HG03095 (cell line): ENCODE measurements around the gene ARSG.
"Not testable (repeated sequence)": the region's sequence is repeated elsewhere in the genome, so short reads cannot be mapped to it uniquely, and the experiment has no call there.

ENCODE experiments used
- ATAC-seq: cut with Tn5 transposase; IDR thresholded peaks from one replicate; pipeline ENCODE4 v1.9.1; 2021; ENCODE audit warnings: moderate library complexity; ENCODE audit not compliant: unreplicated experiment

Gene ARSG

GRCh38 chr17:68302666-68303065, 11.4 kb downstream of the ARSG start:
- no peak for ATAC-seq

- ATAC-seq: no peak
Measured at GRCh38 chr17:68304706-68305105, 13.4 kb downstream of the ARSG start.

DNA sequence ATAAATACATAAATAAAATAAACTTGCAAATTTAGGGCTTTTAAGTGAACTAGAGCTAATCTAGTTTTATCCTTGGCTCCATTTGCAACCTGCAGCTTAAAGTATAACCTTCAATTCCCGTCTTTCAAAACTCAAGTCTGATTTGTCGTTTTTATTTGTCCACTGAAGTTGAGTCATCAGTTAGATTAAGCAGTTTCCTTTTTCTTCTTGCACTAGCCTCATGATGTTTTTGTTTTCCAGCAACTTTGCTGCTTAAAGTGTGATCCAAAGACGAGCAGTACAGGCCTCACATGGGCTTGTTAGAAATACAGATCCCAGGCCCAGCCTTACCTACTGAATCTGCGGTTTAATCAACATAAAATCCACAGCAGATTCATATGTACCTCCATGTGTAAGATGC, 13.8 kb downstream of the ARSG start:
- ATAC-seq: no peak

DNA sequence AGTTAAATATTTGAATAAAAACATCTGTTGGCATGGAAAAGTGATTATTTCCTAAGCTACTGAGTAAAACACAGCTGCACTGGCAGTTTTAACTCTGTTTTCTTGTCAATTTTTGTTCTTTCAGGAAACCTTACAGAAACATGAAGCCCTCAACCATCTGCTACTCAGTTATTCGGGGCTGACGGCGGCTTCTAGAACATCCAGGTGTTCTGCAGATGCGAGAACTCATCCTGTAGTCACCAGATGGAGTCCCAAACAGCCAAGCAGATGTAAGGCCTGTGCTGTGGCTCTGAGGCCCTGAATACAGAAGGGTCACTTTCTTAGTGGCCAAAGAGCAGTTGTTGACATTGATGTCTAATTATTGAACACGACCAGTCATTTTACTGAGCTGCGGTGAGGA, 15.5 kb downstream of the ARSG start:
- ATAC-seq: no peak

GRCh38 chr17:68307443-68307842, 16.1 kb downstream of the ARSG start:
- ATAC-seq: no peak

- ATAC-seq: not testable (repeated sequence)
Measured at GRCh38 chr17:68308486-68308885, 17.2 kb downstream of the ARSG start.

DNA sequence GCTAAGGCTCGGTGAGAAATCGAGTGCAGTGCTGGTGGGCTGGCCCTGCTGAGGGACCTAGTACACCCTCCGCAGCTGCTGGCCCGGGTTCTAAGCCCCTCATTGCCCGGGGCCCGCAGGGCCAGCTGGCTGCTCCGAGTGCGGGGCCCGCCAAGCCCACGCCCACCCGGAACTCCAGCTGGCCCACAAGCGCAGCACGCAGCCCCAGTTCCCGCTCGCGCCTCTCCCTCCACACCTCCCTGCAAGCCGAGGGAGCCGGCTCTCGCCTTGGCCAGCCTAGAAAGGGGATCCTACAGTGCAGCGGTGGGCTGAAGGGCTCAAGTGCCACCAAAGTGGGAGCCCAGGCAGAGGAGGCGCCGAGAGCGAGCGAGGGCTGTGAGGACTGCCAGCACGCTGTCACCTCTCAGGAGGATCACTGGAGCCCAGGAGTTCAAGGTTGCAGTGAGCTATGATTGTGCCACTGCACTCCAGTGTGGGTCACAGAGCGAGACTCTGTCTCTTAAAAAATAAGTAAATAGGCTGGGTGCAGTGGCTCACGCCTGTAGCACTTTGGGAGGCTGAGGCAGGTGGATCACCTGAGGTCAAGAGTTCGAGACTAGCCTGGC, 17.9 kb downstream of the ARSG start:
- ATAC-seq: not testable (repeated sequence)

- ATAC-seq: no peak
Measured at GRCh38 chr17:68310152-68310551, 18.9 kb downstream of the ARSG start.

DNA sequence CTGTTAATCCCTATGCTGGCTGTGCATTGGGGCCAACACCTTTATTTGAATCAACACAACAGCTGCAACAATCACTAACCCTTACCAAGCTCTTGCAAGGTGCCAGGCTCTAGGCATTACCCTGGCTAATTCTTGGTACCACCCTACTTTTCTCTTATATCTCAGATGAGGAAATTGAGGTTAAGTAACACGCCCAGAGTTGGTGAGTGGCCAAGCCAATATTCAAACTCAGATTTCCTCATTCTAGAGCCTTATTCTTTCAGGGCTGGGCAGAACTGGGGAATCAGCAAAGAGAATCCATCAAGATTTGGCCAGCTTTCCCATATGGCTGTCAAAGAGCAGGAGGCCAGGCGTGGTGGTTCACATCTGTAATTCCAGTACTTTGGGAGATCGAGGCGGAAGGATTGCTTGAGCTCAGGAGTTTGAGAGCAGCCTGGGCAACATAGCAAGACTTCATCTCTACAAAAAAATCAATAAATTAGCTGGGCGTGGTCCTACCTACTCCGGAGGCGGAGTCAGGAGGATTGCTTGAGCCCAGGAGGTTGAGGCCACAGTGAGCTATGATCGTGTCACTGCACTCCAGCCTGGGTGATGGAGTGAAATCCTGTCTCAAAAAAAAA, 23.7 kb downstream of the ARSG start:
- no peak for ATAC-seq

GRCh38 chr17:68315930-68316329, 24.6 kb downstream of the ARSG start:
- ATAC-seq: no peak

DNA sequence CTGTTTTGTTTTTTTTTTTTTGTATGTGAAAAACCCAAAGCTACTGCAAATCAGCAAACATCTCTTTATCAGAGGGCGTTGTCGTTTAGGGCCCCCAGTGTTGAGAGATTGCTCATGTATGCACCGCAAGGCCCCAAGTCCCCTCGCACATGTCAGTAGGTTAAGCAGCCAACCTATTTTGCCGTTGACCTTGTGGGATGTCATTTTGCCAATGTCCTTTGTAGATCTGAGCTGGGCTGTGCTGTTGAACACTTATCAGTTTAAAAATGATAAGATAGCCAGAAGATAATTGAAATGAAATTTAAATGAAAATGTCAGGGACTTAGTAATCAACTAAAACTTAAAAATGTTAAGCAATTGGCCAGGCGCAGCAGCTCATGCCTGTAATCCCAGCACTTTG, 26.2 kb downstream of the ARSG start:
- no peak for ATAC-seq

DNA sequence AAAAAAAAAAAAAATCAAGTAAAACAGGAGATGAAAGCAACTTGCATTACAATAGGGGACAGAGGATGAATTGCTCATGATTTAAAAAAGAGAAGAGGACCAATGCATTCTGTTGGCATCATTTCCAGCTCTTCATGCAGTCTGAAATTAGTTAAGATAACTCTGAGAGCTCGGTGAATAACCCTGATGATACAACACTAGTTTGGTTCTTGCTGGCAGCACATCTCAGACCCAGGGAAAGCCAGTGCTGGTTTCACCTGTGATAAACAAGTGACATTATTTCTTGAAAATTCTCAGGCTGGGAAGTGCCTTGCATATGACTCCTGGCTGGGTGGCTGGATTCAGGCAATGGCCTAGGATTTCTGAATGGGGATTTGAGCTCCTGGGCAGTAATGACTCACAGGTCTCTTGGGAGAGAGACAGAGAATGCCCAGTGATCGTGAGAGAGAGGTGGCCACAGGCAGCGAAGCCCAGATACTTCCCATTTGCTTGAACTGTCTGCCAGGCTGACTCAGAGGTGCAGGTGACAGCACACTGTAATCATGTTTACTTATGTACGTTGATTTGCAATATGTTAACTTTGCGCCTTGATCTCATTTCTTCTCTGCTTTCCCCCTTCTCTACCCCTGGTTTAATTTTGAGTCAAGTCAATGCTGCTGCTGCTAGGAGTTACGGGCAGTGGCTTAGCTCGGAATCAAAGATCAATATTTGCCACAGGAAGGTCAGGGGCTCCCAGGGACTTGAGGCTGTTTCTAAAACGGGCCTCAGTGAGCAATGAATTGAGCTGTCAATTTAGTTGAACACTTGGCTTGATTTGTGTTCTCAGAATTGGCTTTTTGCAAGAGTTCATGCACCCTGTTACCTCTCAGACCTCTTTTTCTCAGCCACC, 27.1 kb downstream of the ARSG start:
- ATAC-seq: no peak

GRCh38 chr17:68319410-68320162, 28.3 kb downstream of the ARSG start:
- ATAC-seq: no peak

- ATAC-seq: no peak
Measured at GRCh38 chr17:68320311-68320865, 29.1 kb downstream of the ARSG start.

GRCh38 chr17:68320943-68321555, 29.8 kb downstream of the ARSG start:
- ATAC-seq: no peak

DNA sequence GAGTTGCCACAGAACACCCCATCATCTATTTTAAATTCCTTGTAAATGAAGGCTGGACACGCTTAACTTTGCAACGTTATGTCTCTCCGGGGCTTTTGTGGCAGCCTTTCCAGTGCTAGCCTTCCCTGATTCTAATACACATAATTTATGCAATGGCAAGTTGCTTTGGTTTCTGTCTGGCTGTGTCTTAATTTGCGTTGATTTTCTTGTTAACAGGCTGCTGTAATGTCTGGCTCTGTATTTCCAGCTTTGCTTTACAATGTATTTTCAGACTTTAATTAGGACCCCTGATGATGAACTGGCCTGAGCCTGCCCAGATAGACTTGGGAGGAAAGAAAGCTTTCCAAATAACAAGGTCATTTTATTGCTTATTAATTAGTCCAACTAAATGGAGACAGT, 30.3 kb downstream of the ARSG start:
- no peak for ATAC-seq

DNA sequence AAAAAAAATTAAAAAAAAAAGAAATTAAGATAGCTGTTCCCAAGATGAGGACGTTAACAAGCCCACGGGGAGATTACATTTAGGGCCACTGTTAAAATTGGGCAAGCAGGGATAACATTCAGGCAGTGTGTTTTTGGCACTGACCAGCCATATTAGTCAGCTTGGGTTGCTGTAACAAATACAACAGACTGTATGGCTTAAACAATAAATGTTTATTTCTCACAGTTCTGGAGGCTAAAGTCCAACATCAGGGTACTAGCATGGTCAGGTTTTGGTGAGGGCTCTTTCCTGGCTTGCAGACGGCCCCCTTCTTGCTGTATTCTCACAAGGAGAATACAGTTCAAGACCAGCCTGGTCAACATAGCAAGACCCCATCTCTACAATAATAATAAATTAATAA, 31.3 kb downstream of the ARSG start:
- ATAC-seq: no peak

DNA sequence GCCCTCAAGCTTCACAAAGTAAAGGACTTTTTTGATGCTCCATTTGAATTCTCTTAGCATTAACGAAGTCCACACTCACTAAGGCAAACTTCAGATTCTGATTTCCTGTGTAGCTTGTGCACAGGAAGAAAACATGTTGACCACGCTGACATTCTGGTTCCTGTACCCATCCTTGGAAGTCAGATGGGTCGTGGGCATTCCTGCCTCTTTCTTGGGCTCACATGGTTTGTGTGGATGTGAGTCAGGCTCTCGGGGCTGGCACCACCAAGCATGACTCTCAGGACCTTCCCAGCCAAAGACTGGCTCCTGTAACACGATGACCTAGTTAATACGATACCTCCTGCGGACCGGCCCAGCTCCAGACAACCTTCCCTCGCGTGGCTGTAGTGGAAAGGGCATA, 32.8 kb downstream of the ARSG start:
- ATAC-seq: no peak

DNA sequence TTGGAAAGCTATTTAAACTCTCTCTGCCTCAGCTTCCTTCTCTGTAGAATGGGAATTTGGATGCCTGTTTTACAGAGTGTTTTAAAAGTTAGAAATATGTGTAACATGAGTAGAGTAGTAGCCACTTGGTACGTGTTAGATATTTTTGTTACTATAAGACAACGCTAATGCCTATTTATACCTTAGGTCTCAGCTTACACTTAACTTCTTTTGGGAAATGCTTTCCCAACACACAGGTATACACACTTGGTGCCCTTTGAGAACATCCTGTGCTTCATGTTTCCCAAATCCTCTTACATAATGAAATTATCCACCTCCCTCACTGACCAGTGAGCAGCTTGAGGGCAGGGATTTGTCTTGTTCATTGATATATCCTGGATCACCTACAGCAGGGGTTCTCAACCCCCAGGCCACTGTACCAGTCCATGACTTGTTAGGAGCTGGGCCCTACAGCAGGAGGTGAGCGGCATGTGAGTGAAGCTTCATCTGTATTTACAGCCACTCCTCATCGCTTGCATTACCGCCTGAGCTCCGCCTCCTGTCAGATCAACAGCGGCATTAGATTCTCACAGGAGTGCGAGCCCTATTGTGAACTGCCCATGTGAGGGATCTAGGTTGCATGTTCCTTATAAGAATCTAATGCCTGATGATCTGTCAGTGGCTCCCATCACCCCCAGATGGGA, 33.5 kb downstream of the ARSG start:
- no peak for ATAC-seq

- no peak for ATAC-seq
Measured at GRCh38 chr17:68325961-68326360, 34.7 kb downstream of the ARSG start.
